WERI-Rb-1 (cell line): ENCODE measurements around the gene RIIAD1.
"Not testable (repeated sequence)": the region's sequence is repeated elsewhere in the genome, so short reads cannot be mapped to it uniquely, and the experiment has no call there.

ENCODE experiments used
- DNase-seq: peaks from one replicate; pipeline ENCODE4 v3.0.0-alpha.2; 2020
- H3K27ac ChIP-seq: fragments of 250-450 bp; sonication (Bioruptor Pico); 2 replicates; pipeline ENCODE4 v1.5.1; 2020; ENCODE audit warnings: mild to moderate bottlenecking, moderate library complexity
- H3K27me3 ChIP-seq: fragments of 250-450 bp; sonication (Bioruptor Pico); 2 replicates; pipeline ENCODE4 v1.5.1; 2021; ENCODE audit warnings: mild to moderate bottlenecking, low read depth, moderate library complexity; ENCODE audit not compliant: insufficient read depth, severe bottlenecking
- H3K36me3 ChIP-seq: fragments of 250-450 bp; sonication (Bioruptor Pico); 2 replicates; pipeline ENCODE4 v1.5.1; 2020; ENCODE audit warnings: mild to moderate bottlenecking, moderate library complexity
- H3K4me3 ChIP-seq: 2 replicates; pipeline ENCODE4 v1.5.1; 2011; ENCODE audit warnings: low read depth, mild to moderate bottlenecking, control low read depth, low read length
- H3K9me3 ChIP-seq: fragments of 250-450 bp; sonication (Bioruptor Pico); 2 replicates; pipeline ENCODE4 v1.5.1; 2021; ENCODE audit warnings: mild to moderate bottlenecking, moderate library complexity; ENCODE audit not compliant: severe bottlenecking
- TF ChIP-seq, protein P1 (sequence below): IDR thresholded peaks from 2 replicates; pipeline ENCODE4 v1.5.1; 2011; ENCODE audit warnings: low read depth, mild to moderate bottlenecking, control low read depth, inconsistent platforms, low read length

Gene RIIAD1, protein sequence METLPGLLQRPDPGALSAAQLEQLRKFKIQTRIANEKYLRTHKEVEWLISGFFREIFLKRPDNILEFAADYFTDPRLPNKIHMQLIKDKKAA

DNA sequence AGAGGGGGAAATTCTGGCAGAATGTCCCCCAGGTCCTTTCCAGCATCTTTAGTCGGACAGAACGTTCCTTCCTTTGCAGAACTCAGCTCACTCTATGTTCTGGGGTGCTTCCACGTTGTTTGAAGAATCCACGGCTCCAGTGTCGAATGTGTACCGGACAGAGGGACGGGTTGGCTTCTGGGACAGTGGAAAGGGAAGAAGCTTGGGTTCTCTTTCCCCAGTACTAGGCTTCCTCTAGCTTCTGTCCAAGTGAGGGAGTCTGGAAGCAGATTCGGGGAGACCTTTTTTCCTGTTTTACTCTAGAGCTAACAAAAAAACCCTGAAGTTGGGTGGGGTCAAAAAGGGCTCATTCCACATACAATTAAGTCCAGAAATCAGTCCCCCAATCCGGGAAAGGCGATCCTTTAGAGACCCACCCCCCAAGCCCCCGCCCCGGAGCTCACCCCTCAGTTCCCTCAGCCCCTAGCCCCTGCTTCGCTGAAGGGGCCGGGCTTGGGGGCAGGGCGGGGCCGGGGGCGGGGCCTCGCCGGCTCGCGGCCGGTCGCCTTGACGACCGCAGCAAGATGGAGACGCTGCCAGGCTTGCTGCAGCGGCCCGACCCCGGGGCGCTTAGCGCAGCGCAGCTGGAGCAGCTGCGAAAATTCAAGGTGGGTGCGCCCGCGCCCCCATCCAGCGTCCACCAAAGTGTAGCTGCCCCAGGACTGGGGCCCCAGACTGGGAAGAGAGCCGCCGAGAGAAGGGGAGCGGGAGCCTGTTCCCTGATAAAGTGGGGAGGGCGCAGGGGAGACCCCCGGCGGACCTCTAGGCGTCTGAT lies at the start of gene RIIAD1:
TSS of gene RIIAD1 (plus strand) at position 549 of the 814 bp plus-strand sequence. CDS start at position 564, 15 bp downstream.
- Histone ChIP-seq H3K27me3 (no peaks in the 10 kb centered on the region), H3K9me3 (no peaks in the 10 kb centered on the region), H3K36me3 (no peaks in the 10 kb centered on the region), H3K4me3 (peak within 1 kb of the TSS; percentile 22), H3K27ac (peak within 1 kb of the TSS; percentile 88)
- DNase-seq, result no peak
- TF ChIP-seq, protein P1, sequence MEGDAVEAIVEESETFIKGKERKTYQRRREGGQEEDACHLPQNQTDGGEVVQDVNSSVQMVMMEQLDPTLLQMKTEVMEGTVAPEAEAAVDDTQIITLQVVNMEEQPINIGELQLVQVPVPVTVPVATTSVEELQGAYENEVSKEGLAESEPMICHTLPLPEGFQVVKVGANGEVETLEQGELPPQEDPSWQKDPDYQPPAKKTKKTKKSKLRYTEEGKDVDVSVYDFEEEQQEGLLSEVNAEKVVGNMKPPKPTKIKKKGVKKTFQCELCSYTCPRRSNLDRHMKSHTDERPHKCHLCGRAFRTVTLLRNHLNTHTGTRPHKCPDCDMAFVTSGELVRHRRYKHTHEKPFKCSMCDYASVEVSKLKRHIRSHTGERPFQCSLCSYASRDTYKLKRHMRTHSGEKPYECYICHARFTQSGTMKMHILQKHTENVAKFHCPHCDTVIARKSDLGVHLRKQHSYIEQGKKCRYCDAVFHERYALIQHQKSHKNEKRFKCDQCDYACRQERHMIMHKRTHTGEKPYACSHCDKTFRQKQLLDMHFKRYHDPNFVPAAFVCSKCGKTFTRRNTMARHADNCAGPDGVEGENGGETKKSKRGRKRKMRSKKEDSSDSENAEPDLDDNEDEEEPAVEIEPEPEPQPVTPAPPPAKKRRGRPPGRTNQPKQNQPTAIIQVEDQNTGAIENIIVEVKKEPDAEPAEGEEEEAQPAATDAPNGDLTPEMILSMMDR, result no peak

- H3K9me3 ChIP-seq, result peaks cover 4% of the 10 kb centered on the region
- peaks cover 45% of the 10 kb centered on the region for H3K36me3 ChIP-seq
- no peaks in the 10 kb centered on the region for H3K27me3 ChIP-seq
- H3K4me3 ChIP-seq, result no peak overlapping the region
- DNase-seq, result no peak
- TF ChIP-seq, protein P1, result no peak
- H3K27ac ChIP-seq, result no peak overlapping the region
Measured at GRCh38 chr1:151673407-151673806, 47.9 kb upstream of the RIIAD1 start.

DNA sequence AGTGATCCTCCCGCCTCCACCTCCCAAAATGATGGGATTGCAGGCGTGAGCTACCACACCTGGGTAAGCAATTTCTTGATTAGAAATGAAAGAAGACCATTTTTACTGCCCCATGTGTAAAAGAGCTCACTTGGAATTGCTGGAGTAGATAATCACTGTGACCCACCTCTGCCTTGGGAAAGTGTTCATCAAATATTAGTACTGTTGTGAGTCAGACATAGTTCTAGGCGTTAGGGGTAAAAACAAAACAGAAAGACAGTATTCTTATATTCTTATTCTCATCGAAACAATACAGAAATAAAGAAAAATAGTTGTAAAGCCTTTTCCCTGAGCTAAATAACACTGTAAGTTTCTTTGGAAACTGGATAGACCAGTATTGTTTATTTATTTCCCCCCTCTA lies 40.9 kb upstream of the RIIAD1 start:
- no peak overlapping the region for H3K27ac ChIP-seq
- TF ChIP-seq, protein P1, result no peak
- no peak for DNase-seq
- H3K9me3 ChIP-seq, result no peaks in the 10 kb centered on the region
- peaks cover 48% of the 10 kb centered on the region for H3K36me3 ChIP-seq
- no peaks in the 10 kb centered on the region for H3K27me3 ChIP-seq
- H3K4me3 ChIP-seq, result no peak overlapping the region

DNA sequence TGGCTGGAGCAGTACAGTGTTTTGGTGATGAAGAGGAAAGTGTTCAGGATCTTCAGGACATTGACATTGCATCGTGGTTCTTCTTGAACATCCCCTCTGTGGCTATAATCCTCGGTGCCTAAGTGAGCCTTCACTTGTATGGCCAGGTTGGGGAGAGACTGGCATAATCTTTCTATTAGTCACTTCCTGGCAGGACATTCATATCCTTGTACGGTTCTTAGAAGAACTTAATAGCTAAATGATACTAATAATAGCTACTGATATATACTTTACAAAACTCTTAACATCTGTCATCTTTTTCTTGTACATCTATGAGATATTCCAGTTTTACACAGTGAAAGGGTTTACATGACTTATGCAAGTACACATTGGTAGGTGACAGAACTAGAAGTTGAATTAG lies 40.5 kb upstream of the RIIAD1 start:
- Histone ChIP-seq H3K4me3 (no peak overlapping the region), H3K9me3 (no peaks in the 10 kb centered on the region), H3K36me3 (peaks cover 52% of the 10 kb centered on the region), H3K27ac (no peak overlapping the region), H3K27me3 (no peaks in the 10 kb centered on the region)
- DNase-seq, result no peak
- TF ChIP-seq, protein P1, result no peak

DNA sequence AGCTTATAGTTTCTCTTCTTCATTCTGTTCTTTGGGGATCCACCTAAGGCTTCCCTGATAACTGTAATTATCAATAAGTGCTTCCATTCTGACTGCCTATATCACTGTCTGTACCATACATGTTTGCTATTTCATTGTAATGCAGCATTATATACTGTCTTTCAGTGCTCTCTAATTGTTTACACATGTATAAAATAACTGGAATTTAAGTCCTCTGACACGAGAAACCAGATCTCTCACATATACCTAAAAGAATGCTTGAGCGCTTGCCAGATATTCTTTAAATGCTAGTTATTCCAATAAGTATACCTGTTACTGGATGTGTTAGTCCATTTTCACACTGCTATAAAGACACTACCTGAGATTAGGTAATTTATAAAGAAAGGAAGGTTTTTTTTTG lies 39.4 kb upstream of the RIIAD1 start:
- TF ChIP-seq, protein P1, result no peak
- no peaks in the 10 kb centered on the region for H3K27me3 ChIP-seq
- no peak overlapping the region for H3K4me3 ChIP-seq
- peaks cover 62% of the 10 kb centered on the region for H3K36me3 ChIP-seq
- no peak overlapping the region for H3K27ac ChIP-seq
- DNase-seq, result no peak
- no peaks in the 10 kb centered on the region for H3K9me3 ChIP-seq

DNA sequence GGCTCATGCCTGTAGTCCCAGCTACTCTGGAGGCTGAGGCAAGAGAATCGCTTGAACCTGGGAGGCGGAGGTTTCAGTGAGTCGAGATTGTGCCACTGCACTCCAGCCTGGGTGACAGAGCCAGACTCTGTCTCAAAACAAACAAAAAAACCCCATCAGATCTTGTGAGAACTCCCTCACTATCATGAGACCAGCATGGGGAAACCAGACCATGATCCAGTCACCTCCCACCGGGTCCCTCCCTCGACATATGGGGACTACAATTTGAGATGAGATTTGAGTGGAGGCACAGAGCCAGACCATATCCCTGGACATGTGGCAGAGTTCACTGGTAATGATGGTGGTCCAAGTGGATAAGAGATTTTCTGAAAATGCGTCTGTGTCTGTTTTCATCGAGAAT lies 38.4 kb upstream of the RIIAD1 start:
- peaks cover 67% of the 10 kb centered on the region for H3K36me3 ChIP-seq
- H3K27me3 ChIP-seq, H3K9me3 ChIP-seq, DNase-seq, H3K27ac ChIP-seq, H3K4me3 ChIP-seq: not testable (repeated sequence)
